ENCODE results near the gene NRROS.

DNA sequence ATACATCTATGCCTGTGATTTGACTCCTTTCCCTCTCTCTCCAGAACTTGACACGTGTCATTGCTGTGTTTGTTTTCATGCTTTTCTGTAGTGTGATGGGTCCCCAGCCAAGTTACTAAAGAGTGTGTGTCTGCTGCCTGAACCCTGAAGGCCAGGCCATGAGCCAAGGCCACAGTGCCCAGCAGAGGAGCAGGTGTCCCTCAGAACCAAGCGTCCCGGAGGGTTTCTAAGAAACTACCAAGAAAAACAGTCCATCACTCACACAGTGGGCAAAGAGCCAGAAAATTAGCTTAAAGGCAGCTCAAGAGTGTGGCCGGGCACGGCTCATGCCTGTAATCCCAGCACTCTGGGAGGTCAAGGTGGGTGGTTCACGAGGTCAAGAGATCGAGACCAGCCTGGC is 35.8 kb upstream of the NRROS start:
- no peak for TF ChIP-seq TOX (CRISPR knock-in tag; IDR thresholded peaks at IDR 0.05; ENCODE audit: borderline replicate concordance)
- no peak for TF ChIP-seq PATZ1 (CRISPR knock-in tag; IDR thresholded peaks at IDR 0.05; ENCODE audit: borderline replicate concordance)
- no peak for TF ChIP-seq ZNF8 (CRISPR knock-in tag; IDR thresholded peaks at IDR 0.05)
- no peak for TF ChIP-seq RARB (CRISPR knock-in tag; IDR thresholded peaks at IDR 0.05)
- no peak for TF ChIP-seq ARNTL (CRISPR knock-in tag; IDR thresholded peaks at IDR 0.05; ENCODE audit: borderline replicate concordance, low read depth)
- TF ChIP-seq, protein P1, sequence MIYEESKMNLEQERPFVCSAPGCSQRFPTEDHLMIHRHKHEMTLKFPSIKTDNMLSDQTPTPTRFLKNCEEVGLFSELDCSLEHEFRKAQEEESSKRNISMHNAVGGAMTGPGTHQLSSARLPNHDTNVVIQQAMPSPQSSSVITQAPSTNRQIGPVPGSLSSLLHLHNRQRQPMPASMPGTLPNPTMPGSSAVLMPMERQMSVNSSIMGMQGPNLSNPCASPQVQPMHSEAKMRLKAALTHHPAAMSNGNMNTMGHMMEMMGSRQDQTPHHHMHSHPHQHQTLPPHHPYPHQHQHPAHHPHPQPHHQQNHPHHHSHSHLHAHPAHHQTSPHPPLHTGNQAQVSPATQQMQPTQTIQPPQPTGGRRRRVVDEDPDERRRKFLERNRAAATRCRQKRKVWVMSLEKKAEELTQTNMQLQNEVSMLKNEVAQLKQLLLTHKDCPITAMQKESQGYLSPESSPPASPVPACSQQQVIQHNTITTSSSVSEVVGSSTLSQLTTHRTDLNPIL (CRISPR knock-in tag; IDR thresholded peaks at IDR 0.05; ENCODE audit: low read depth): no peak
- TF ChIP-seq SNAI2 (CRISPR knock-in tag; IDR thresholded peaks at IDR 0.05): no peak
- TF ChIP-seq ZFP30 (CRISPR knock-in tag; IDR thresholded peaks at IDR 0.05): no peak

Data from SK-N-SH treated with all-trans-retinoic acid at 6 μM for 48 hours (cell line).